ENCODE data around the gene IL23R.
A peak's percentile ranks its signal among the peaks of the same experiment; 100 is the strongest.
"Not testable (repeated sequence)": the region's sequence is repeated elsewhere in the genome, so short reads cannot be mapped to it uniquely, and the experiment has no call there.

Gene IL23R

GRCh38 chr1:67166196-67166595, at the start of gene IL23R:
Gene IL23R, plus strand, starts transcription at chr1:67166454. Its CDS starts 1,667 bp downstream, at chr1:67168121.
- no peak for DNase-seq (ENCODE audit: low read depth, low spot score)

GRCh38 chr1:67118191-67118590, 48.1 kb upstream of the IL23R start:
- no peak for DNase-seq (ENCODE audit: low read depth, low spot score)

- no peak for DNase-seq (ENCODE audit: low read depth, low spot score)
Observed at GRCh38 chr1:67118646-67119045, 47.6 kb upstream of the IL23R start.

GRCh38 chr1:67120855-67121619, 45.2 kb upstream of the IL23R start:
- no peak for DNase-seq (ENCODE audit: low read depth, low spot score)

- DNase-seq (ENCODE audit: low read depth, low spot score) = no peak
Observed at GRCh38 chr1:67124455-67124854, 41.8 kb upstream of the IL23R start.

- DNase-seq (ENCODE audit: low read depth, low spot score) = no peak
Observed at GRCh38 chr1:67126111-67126746, 40.0 kb upstream of the IL23R start.

- no peak for DNase-seq (ENCODE audit: low read depth, low spot score)
Observed at GRCh38 chr1:67126974-67127373, 39.3 kb upstream of the IL23R start.

GRCh38 chr1:67130673-67131072, 35.6 kb upstream of the IL23R start:
- DNase-seq (ENCODE audit: low read depth, low spot score) = no peak

- no peak for DNase-seq (ENCODE audit: low read depth, low spot score)
Observed at GRCh38 chr1:67133177-67133576, 33.1 kb upstream of the IL23R start.

GRCh38 chr1:67134695-67135094, 31.6 kb upstream of the IL23R start, which contains the start of gene C1orf141:
Gene C1orf141, minus strand, starts transcription at chr1:67134970. Its CDS starts 7,730 bp downstream, at chr1:67127240.
- peak; percentile 66 for DNase-seq (ENCODE audit: low read depth, low spot score)

- DNase-seq (ENCODE audit: low read depth, low spot score) = no peak
Observed at GRCh38 chr1:67135354-67135753, 30.9 kb upstream of the IL23R start.

GRCh38 chr1:67137307-67137753, 28.9 kb upstream of the IL23R start:
- DNase-seq (ENCODE audit: low read depth, low spot score) = no peak

- no peak for DNase-seq (ENCODE audit: low read depth, low spot score)
Observed at GRCh38 chr1:67138813-67139499, 27.3 kb upstream of the IL23R start.

GRCh38 chr1:67140460-67140859, 25.8 kb upstream of the IL23R start:
- DNase-seq (ENCODE audit: low read depth, low spot score) = no peak

- not testable (repeated sequence) for DNase-seq (ENCODE audit: low read depth, low spot score)
Observed at GRCh38 chr1:67141832-67142231, 24.4 kb upstream of the IL23R start.

- no peak for DNase-seq (ENCODE audit: low read depth, low spot score)
Observed at GRCh38 chr1:67142931-67143330, 23.3 kb upstream of the IL23R start.

- DNase-seq (ENCODE audit: low read depth, low spot score) = no peak
Observed at GRCh38 chr1:67143966-67144365, 22.3 kb upstream of the IL23R start.

GRCh38 chr1:67144696-67145095, 21.6 kb upstream of the IL23R start:
- no peak for DNase-seq (ENCODE audit: low read depth, low spot score)

GRCh38 chr1:67146101-67146500, 20.2 kb upstream of the IL23R start:
- DNase-seq (ENCODE audit: low read depth, low spot score) = no peak

GRCh38 chr1:67146539-67146938, 19.7 kb upstream of the IL23R start:
- DNase-seq (ENCODE audit: low read depth, low spot score) = no peak

GRCh38 chr1:67147973-67148372, 18.3 kb upstream of the IL23R start:
- DNase-seq (ENCODE audit: low read depth, low spot score) = not testable (repeated sequence)

GRCh38 chr1:67148516-67149178, 17.6 kb upstream of the IL23R start:
- DNase-seq (ENCODE audit: low read depth, low spot score) = no peak
